Smooth muscle cell (in vitro differentiated cells): ENCODE data around the gene PLOD1. TPM values are rescaled to one million over a fixed set of nuclear protein-coding genes. Genes with fewer than 3 reads are reported as not detected.
"Not testable (repeated sequence)": the region's sequence is repeated elsewhere in the genome, so short reads cannot be mapped to it uniquely, and the experiment has no call there.

ENCODE experiments used
- DNase-seq: peaks from one replicate; lab custom pipeline; 2025; ENCODE audit not compliant: unreplicated experiment; lab: John Stamatoyannopoulos, UW
- H2AFZ ChIP-seq: fragments of 200-600 bp; sonication (generic); 2 replicates; pipeline ENCODE4 v1.6.0; 2016; ENCODE audit warnings: antibody characterized with exemption, low read depth, mild to moderate bottlenecking
- H3F3A ChIP-seq: fragments of 200-600 bp; sonication (generic); 2 replicates; pipeline ENCODE4 v1.6.0; 2017; ENCODE audit warnings: antibody characterized with exemption, low read depth
- H3K27ac ChIP-seq: fragments of 200-600 bp; sonication (generic); 2 replicates; pipeline ENCODE4 v1.5.1; 2016; ENCODE audit warnings: low read depth, mild to moderate bottlenecking
- H3K27me3 ChIP-seq: fragments of 200-600 bp; sonication (generic); 2 replicates; pipeline ENCODE4 v1.6.1; 2016; ENCODE audit warnings: low read depth, mild to moderate bottlenecking
- H3K36me3 ChIP-seq: fragments of 200-600 bp; sonication (generic); 2 replicates; pipeline ENCODE4 v1.5.1; 2016; ENCODE audit warnings: low read depth
- H3K4me1 ChIP-seq: fragments of 200-600 bp; sonication (generic); 2 replicates; pipeline ENCODE4 v1.5.1; 2016; ENCODE audit warnings: low read depth
- H3K4me2 ChIP-seq: fragments of 200-600 bp; sonication (generic); 2 replicates; pipeline ENCODE4 v1.6.0; 2016; ENCODE audit warnings: mild to moderate bottlenecking
- H3K4me3 ChIP-seq: fragments of 200-600 bp; sonication (generic); 2 replicates; pipeline ENCODE4 v1.5.1; 2016; ENCODE audit warnings: mild to moderate bottlenecking
- H3K79me2 ChIP-seq: fragments of 200-600 bp; sonication (generic); 2 replicates; pipeline ENCODE4 v1.6.0; 2016; ENCODE audit warnings: low read depth, mild to moderate bottlenecking
- H3K9ac ChIP-seq: fragments of 200-600 bp; sonication (generic); 2 replicates; pipeline ENCODE4 v1.6.0; 2016; ENCODE audit warnings: low read depth
- H3K9me3 ChIP-seq: fragments of 200-600 bp; sonication (generic); replicated peaks from 2 replicates; pipeline ENCODE4 v1.5.1; 2016; ENCODE audit warnings: low read depth
- H4K20me1 ChIP-seq: fragments of 200-600 bp; sonication (generic); 2 replicates; pipeline ENCODE4 v1.6.0; 2016; ENCODE audit warnings: low read depth
- WGBS: methylation state at CpG from one replicate; pipeline ENCODE4 v1.1.7; 2016; ENCODE audit warnings: low lambda C conversion rate; 5-methylcytosine and 5-hydroxymethylcytosine counted together
- polyA plus RNA-seq: library from polyadenylated mRNA; unstranded; fragments of >200 nt; fragmentation: Nextera tagmentation; extraction: Ambion mirVana; gene quantifications from 2 replicates; pipeline ENCODE4 v1.2.1, GENCODE V29; 2016
- total RNA-seq: library from RNA; depleted of rRNA; stranded (reverse); fragments of >200 nt; gene quantifications from 2 replicates; pipeline ENCODE4 v1.2.3, GENCODE V29; 2014
- TF ChIP-seq, protein P1 (sequence below): fragments of 200-600 bp; sonication (generic); IDR thresholded peaks from 2 replicates; pipeline ENCODE4 v1.5.1; 2017; ENCODE audit warnings: borderline replicate concordance, mild to moderate bottlenecking, antibody characterized with exemption; ENCODE audit not compliant: insufficient read depth, poor library complexity, severe bottlenecking

PLOD1 gene
- total and polyA plus RNA-seq, 2 experiments from 2014 or later: 292 to 559 TPM

GRCh38 chr1:11912000-11912399 is 22.5 kb upstream of the PLOD1 start:
- no peak overlapping the region for H3K27ac ChIP-seq
- no peak overlapping the region for H3K4me3 ChIP-seq
- no peak overlapping the region for H3K4me2 ChIP-seq
- H2AFZ ChIP-seq: no peak overlapping the region
- H3F3A ChIP-seq: peaks cover 10% of the 10 kb centered on the region
- H3K4me1 ChIP-seq: no peaks in the 10 kb centered on the region
- TF ChIP-seq, protein P1, sequence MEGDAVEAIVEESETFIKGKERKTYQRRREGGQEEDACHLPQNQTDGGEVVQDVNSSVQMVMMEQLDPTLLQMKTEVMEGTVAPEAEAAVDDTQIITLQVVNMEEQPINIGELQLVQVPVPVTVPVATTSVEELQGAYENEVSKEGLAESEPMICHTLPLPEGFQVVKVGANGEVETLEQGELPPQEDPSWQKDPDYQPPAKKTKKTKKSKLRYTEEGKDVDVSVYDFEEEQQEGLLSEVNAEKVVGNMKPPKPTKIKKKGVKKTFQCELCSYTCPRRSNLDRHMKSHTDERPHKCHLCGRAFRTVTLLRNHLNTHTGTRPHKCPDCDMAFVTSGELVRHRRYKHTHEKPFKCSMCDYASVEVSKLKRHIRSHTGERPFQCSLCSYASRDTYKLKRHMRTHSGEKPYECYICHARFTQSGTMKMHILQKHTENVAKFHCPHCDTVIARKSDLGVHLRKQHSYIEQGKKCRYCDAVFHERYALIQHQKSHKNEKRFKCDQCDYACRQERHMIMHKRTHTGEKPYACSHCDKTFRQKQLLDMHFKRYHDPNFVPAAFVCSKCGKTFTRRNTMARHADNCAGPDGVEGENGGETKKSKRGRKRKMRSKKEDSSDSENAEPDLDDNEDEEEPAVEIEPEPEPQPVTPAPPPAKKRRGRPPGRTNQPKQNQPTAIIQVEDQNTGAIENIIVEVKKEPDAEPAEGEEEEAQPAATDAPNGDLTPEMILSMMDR: no peak
- H3K79me2 ChIP-seq: no peaks in the 10 kb centered on the region
- whole genome bisulfite sequencing: 92% methylated on average over 7 of the region's 7 CpGs
- DNase-seq: no peak
- no peaks in the 10 kb centered on the region for H3K9me3 ChIP-seq
- H3K36me3 ChIP-seq: no peaks in the 10 kb centered on the region
- no peaks in the 10 kb centered on the region for H4K20me1 ChIP-seq
- H3K27me3 ChIP-seq: no peaks in the 10 kb centered on the region
- no peak overlapping the region for H3K9ac ChIP-seq

DNA sequence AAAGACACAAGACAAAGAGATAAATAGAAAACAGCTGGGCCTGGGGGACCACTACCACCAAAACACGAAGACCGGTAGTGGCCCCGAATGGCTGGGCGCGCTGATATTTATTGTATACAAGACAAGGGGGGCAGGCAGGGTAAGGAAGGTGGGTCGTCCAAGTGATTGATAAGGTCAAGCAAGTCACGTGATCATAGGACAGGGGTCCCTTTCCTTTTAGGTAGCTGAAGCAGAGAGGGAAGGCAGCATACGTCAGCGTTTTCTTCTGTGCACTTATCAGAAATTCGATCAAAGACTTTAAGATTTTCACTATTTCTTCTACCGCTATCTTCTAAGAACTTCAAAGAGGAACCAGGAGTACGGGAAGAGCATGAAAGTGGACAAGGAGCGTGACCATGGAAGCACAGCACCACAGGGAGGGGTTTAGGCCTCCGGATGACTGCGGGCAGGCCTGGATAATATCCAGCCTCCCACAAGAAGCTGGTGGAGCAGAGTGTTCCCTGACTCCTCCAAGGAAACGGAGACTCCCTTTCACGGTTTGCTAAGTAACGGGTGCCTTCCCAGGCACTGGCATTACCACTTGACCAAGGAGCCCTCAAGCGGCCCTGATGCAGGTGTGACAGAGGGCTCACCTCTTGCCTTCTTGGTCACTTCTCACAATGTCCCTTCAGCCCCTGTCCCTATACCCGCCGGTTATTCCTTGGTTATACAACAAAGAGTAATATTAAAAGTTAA is 21.9 kb upstream of the PLOD1 start:
- peak overlapping the region; percentile 31 for H3K4me2 ChIP-seq
- not testable (repeated sequence) for H3K9ac ChIP-seq, H2AFZ ChIP-seq, H3K36me3 ChIP-seq, H4K20me1 ChIP-seq, H3K27me3 ChIP-seq, H3K27ac ChIP-seq, H3K4me1 ChIP-seq, DNase-seq, H3K4me3 ChIP-seq, H3F3A ChIP-seq, H3K79me2 ChIP-seq, H3K9me3 ChIP-seq
- 76% methylated on average over 21 of the region's 21 CpGs for WGBS

DNA sequence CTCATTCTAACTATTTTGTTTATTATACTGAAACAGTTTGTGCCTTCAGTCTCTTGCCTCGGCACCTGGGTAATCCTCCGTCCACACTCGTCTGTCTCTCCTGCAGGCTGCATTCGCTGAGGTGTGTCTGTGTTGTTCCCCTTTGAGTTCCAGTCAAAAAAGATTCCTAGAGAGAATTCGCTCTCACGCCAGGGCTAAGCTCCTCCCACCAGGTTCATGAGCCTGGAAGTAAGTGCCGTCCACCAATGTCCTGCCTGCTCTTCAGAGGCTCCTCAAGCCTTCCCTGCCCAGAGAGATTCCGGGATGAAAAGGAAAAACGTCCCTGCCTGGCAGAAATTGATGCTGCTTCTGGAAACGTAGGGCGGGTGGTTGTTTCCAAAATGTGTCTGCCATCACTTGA is 21.2 kb upstream of the PLOD1 start:
- Histone ChIP-seq H3K4me1 (no peaks in the 10 kb centered on the region), H3K27ac (no peak overlapping the region), H3K9me3 (no peaks in the 10 kb centered on the region), H3K4me2 (peak overlapping the region; percentile 31), H3F3A (peaks cover 15% of the 10 kb centered on the region), H3K9ac (no peak overlapping the region), H3K4me3 (no peak overlapping the region), H2AFZ (no peak overlapping the region), H3K27me3 (no peaks in the 10 kb centered on the region), H3K79me2 (no peaks in the 10 kb centered on the region), H4K20me1 (no peaks in the 10 kb centered on the region), H3K36me3 (no peaks in the 10 kb centered on the region)
- 65% methylated on average over 11 of the region's 11 CpGs for WGBS
- TF ChIP-seq, protein P1: no peak
- DNase-seq: no peak

DNA sequence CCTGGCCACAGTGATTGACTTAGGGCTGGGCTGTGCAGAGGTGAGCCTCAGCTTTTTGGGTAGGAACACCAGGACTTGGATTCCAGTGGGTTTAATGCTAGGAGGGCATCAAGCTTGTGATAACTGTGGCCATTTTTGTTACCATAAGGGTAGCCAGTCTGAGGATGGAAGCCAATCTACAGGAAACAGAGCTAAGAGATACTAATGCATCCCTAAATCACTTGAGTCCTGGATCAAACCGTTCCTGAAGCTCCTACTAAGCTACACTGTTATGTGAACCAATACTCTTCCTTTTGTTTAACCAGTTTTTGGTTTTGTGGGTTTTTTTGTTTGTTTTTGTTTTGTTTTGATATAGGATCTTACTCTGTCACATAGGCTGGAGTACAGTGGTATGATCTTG is 20.5 kb upstream of the PLOD1 start:
- Histone ChIP-seq H2AFZ (no peak overlapping the region), H3K27me3 (no peaks in the 10 kb centered on the region), H3K36me3 (no peaks in the 10 kb centered on the region), H3F3A (peaks cover 16% of the 10 kb centered on the region), H3K4me3 (no peak overlapping the region), H3K9ac (no peak overlapping the region), H3K4me1 (no peaks in the 10 kb centered on the region), H3K4me2 (no peak overlapping the region), H4K20me1 (peaks cover under 1% of the 10 kb centered on the region), H3K79me2 (no peaks in the 10 kb centered on the region), H3K27ac (no peak overlapping the region), H3K9me3 (no peaks in the 10 kb centered on the region)
- 97% methylated on average over 1 of the region's 1 CpG for WGBS
- TF ChIP-seq, protein P1: no peak
- DNase-seq: no peak
